ENCODE measurements around the gene MMD2. TPM values are rescaled to one million over a fixed set of nuclear protein-coding genes. Genes with fewer than 3 reads are reported as not detected.

The MMD2 gene
- 2.2 TPM for total RNA-seq

GRCh38 chr7:4958477-4959301 is at the start of gene MMD2:
TSS of gene MMD2 (minus strand) at chr7:4959187. CDS start at chr7:4959017, 170 bp downstream.

GRCh38 chr7:4883372-4884144 is 75.4 kb downstream of the MMD2 start, which contains the start of gene RADIL:
TSS of gene RADIL (minus strand) at chr7:4883716. CDS start at chr7:4878139, 5,577 bp downstream.

GRCh38 chr7:4861673-4862072 is 97.3 kb downstream of the MMD2 start, which contains the start of gene PAPOLB:
TSS of gene PAPOLB (minus strand) at chr7:4862030. CDS start at chr7:4861810, 220 bp downstream.

Small RNA genes lying within 50 kb of the gene (small RNA-seq; reads per million reads assigned to genes)
- gene AC092032.1 (ENCODE audit: low replicate concordance), result not detected

Other genes starting within 250 kb of the MMD2 start
- gene AP5Z1, start 183.6 kb downstream of the MMD2 start, total RNA-seq, result 17.2 TPM
- gene PAPOLB, start 97.2 kb downstream of the MMD2 start, total RNA-seq, result 3.8 TPM
- gene RADIL, start 75.5 kb downstream of the MMD2 start, total RNA-seq, result 6.3 TPM
- gene RBAK, start 86.7 kb upstream of the MMD2 start, total RNA-seq, result 18.5 TPM
- 46.3 TPM for gene WIPI2, start 231.0 kb upstream of the MMD2 start, total RNA-seq

Data from parietal lobe (tissue), 2 donors.